Hepatic stellate cell (primary cell): Measurements from ENCODE around the gene EIF3F.
"Not testable (repeated sequence)": the region's sequence is repeated elsewhere in the genome, so short reads cannot be mapped to it uniquely, and the experiment has no call there.

Source experiments
- DNase-seq: peaks from one replicate; pipeline ENCODE4 v3.0.0; 2011; ENCODE audit warnings: low spot score

Gene EIF3F

GRCh38 chr11:7987560-7987883 lies 385 bp downstream of the EIF3F start:
- DNase-seq = not testable (repeated sequence)

- DNase-seq = no peak
These were observed 7.6 kb downstream of the EIF3F start for GRCh38 chr11:7994581-7995278.

GRCh38 chr11:7999795-8000194 lies 12.7 kb downstream of the EIF3F start:
- no peak for DNase-seq

- no peak for DNase-seq
These were observed 13.3 kb downstream of the EIF3F start for GRCh38 chr11:8000390-8000789.

GRCh38 chr11:8002676-8003075 lies 15.5 kb downstream of the EIF3F start:
- no peak for DNase-seq

- no peak for DNase-seq
These were observed 16.1 kb downstream of the EIF3F start for GRCh38 chr11:8003187-8003586.

- DNase-seq = no peak
These were observed 16.9 kb downstream of the EIF3F start for GRCh38 chr11:8004008-8004407.

GRCh38 chr11:8005556-8005955 lies 18.4 kb downstream of the EIF3F start:
- DNase-seq = no peak

- peak; percentile 62 for DNase-seq
These were observed 19.3 kb downstream of the EIF3F start for GRCh38 chr11:8006349-8006977.

GRCh38 chr11:8008212-8008611 lies 21.1 kb downstream of the EIF3F start:
- DNase-seq = no peak

GRCh38 chr11:8009856-8010255 lies 22.7 kb downstream of the EIF3F start:
- no peak for DNase-seq

GRCh38 chr11:8011371-8011770 lies 24.2 kb downstream of the EIF3F start:
- no peak for DNase-seq

- DNase-seq = peak; percentile 74
These were observed 24.9 kb downstream of the EIF3F start for GRCh38 chr11:8011981-8012444.

GRCh38 chr11:8013833-8014232 lies 26.7 kb downstream of the EIF3F start:
- DNase-seq = no peak

- peak; percentile 63 for DNase-seq
These were observed 28.7 kb downstream of the EIF3F start for GRCh38 chr11:8015753-8016239.

- DNase-seq = no peak
These were observed 29.3 kb downstream of the EIF3F start for GRCh38 chr11:8016440-8016839.

- no peak for DNase-seq
These were observed 29.9 kb downstream of the EIF3F start for GRCh38 chr11:8017071-8017470.

- DNase-seq = no peak
These were observed 30.9 kb downstream of the EIF3F start for GRCh38 chr11:8017894-8018483.

- peak; percentile 87 for DNase-seq
These were observed 31.6 kb downstream of the EIF3F start for GRCh38 chr11:8018484-8019313.

- DNase-seq = peak; percentile 72
These were observed 32.4 kb downstream of the EIF3F start for GRCh38 chr11:8019314-8020243.

GRCh38 chr11:8020244-8020597 lies 33.1 kb downstream of the EIF3F start:
- no peak for DNase-seq
